ENCODE data around the gene PARVB.

PARVB gene

GRCh38 chr22:44220727-44221680 is 196.9 kb downstream of the PARVB start:
- DNase-seq = no peak

- DNase-seq = no peak
These were observed 197.8 kb downstream of the PARVB start for GRCh38 chr22:44221710-44222475.

Data from fibroblast of skin of scalp (primary cell).